NCI-H1105 treated with DMSO at 0.1 percent for 48 hours (cell line): ENCODE results near the gene SLC25A45.
"Not testable (repeated sequence)": the region's sequence is repeated elsewhere in the genome, so short reads cannot be mapped to it uniquely, and the experiment has no call there.

ENCODE experiments used
- DNase-seq: peaks from one replicate; lab custom pipeline; 2025; lab: John Stamatoyannopoulos, UW

Gene SLC25A45

GRCh38 chr11:65420979-65421793 lies 38.7 kb upstream of the SLC25A45 start:
- peak; percentile 85 for DNase-seq

GRCh38 chr11:65420506-65420905 lies 38.1 kb upstream of the SLC25A45 start:
- no peak for DNase-seq

- no peak for DNase-seq
Observed at GRCh38 chr11:65419772-65420481, 37.5 kb upstream of the SLC25A45 start.

GRCh38 chr11:65419460-65419771 lies 37.0 kb upstream of the SLC25A45 start:
- DNase-seq, result no peak

- peak; percentile 78 for DNase-seq
Observed at GRCh38 chr11:65418681-65419459, 36.4 kb upstream of the SLC25A45 start.

- DNase-seq, result no peak
Observed at GRCh38 chr11:65418431-65418680, 35.9 kb upstream of the SLC25A45 start.

GRCh38 chr11:65417702-65418430 lies 35.4 kb upstream of the SLC25A45 start:
- no peak for DNase-seq

- no peak for DNase-seq
Observed at GRCh38 chr11:65416841-65417701, 34.6 kb upstream of the SLC25A45 start.

GRCh38 chr11:65416341-65416824 lies 33.9 kb upstream of the SLC25A45 start:
- DNase-seq, result peak; percentile 74

GRCh38 chr11:65415499-65416340 lies 33.3 kb upstream of the SLC25A45 start:
- no peak for DNase-seq

- DNase-seq, result no peak
Observed at GRCh38 chr11:65414776-65415498, 32.5 kb upstream of the SLC25A45 start.

GRCh38 chr11:65413077-65413664 lies 30.7 kb upstream of the SLC25A45 start:
- not testable (repeated sequence) for DNase-seq

GRCh38 chr11:65412271-65413076 lies 30.0 kb upstream of the SLC25A45 start:
- no peak for DNase-seq

GRCh38 chr11:65411681-65412070 lies 29.2 kb upstream of the SLC25A45 start:
- DNase-seq, result no peak

GRCh38 chr11:65410936-65411680 lies 28.7 kb upstream of the SLC25A45 start:
- DNase-seq, result no peak

GRCh38 chr11:65404638-65405339 lies 22.3 kb upstream of the SLC25A45 start:
- DNase-seq, result no peak

GRCh38 chr11:65404210-65404609 lies 21.8 kb upstream of the SLC25A45 start:
- DNase-seq, result no peak
